Endometrial microvascular endothelial cells (primary cell): ENCODE results near the gene MR1. TPM values are rescaled to one million over a fixed set of nuclear protein-coding genes. Genes with fewer than 3 reads are reported as not detected.

Source experiments
- in situ Hi-C: cut with HindIII; loops from 2 replicates; pipeline ENCODE4 v1.10.0; 2017; ENCODE audit warnings: low sequenced_read_pairs, low pct_unique_long_range_greater_than_20kb; ENCODE audit errors: inconsistent ontology term
- total RNA-seq: library from RNA; depleted of rRNA; stranded (reverse); fragments of >200 nt; gene quantifications from one replicate; pipeline ENCODE4 v1.2.3, GENCODE V29; 2015; ENCODE audit errors: inconsistent ontology term

MR1 gene
- total RNA-seq, 1 donor from 2014 or later = 13.8 TPM

DNA sequence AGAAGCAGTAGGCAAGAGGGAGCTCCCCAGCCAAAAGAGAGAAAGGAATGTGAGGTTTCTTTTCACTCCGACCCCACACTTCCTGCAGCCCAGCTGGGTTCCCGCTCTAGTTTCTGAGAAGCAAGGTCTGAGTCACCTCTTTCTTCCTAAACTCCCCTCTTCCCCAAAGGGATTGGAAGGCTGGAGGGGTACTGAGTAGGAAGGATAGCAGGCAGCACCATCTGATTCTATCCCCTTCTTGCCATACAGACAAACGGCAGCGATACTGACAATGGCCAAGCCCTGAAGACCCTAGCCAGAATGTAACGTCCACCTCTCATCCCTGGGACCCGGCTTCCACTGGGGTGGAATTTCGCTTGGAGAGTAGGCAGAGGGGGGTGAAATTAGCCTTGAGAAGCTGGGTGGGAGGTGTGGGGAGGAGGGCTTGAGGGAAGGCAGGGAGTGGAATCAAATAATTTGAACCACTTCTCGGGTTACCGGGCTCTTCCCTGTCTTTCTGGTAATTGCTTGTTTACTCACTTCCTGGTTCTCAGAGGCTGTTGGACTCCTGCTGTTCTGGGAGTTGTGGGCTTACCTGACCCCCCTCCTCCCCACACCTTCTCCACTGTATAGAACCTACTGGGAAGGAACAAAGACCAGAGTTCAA lies 67.9 kb downstream of the MR1 start:
- in situ Hi-C loops = no loop called here

DNA sequence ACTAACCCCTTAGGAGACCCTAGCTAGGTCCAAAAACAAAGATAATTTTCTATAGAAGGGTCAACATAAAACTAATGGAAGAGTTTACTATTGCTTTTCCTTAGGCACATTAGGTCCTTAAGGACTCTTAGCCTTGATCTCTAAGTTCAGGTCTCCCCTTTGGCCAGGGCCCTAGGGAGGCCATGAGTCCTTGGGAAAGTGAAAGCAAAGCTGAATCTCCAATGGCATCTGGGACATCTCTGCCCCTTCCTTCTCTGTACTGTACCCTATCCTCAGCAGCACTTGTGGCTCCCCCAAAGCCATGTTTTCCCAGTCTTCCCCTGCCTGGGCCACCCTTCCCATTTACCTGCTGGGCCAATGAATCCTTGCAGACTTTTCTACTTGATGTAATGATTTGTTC lies 69.1 kb downstream of the MR1 start:
- in situ Hi-C loops = no loop called here

DNA sequence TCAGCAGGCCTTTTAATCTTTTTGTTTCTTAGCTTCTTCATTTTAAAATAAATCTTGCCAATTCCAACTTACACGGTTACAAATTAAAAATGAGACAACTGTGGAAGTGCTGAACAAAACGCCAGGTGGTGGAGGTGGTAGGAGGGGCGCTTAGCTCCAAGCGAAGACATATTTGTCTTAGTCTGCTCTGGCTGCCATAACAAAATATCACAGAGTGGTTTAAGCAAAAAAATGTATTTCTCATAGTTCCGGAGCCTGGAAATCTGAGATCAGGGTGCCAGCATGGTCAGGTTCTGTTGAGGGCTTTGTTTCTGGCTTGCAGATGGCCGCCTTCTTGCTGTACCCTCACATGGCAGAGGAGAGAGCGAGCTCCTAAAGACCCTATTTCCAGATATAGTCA lies 69.6 kb downstream of the MR1 start:
- in situ Hi-C loops = no loop called here

- in situ Hi-C loops = no loop called here
Observed at GRCh38 chr1:181104042-181104789, 70.4 kb downstream of the MR1 start.

DNA sequence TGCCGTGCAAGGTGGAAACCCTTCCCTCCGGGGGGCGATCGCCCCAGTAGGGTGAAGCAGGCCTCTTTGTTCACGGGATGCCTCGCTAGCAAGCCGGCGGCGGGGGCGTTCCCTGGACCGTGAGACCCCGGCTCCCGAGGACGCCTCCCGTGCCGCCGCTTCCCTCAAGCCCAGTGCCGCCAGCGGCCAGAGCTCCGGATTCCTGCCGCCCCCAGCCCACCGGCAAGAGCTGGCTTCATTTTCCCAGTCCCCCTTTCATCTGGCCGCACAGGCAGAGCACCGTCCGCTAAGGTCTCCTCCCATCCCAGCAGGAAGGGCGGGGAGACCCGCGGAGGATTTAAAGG lies 71.0 kb downstream of the MR1 start:
- in situ Hi-C loops = no loop called here

- in situ Hi-C loops = no loop called here
Observed at GRCh38 chr1:181105134-181106021, 71.6 kb downstream of the MR1 start.

GRCh38 chr1:181106022-181106312 lies 72.2 kb downstream of the MR1 start:
- in situ Hi-C loops = no loop called here

- in situ Hi-C loops = no loop called here
Observed at GRCh38 chr1:181106479-181106878, 72.7 kb downstream of the MR1 start.

DNA sequence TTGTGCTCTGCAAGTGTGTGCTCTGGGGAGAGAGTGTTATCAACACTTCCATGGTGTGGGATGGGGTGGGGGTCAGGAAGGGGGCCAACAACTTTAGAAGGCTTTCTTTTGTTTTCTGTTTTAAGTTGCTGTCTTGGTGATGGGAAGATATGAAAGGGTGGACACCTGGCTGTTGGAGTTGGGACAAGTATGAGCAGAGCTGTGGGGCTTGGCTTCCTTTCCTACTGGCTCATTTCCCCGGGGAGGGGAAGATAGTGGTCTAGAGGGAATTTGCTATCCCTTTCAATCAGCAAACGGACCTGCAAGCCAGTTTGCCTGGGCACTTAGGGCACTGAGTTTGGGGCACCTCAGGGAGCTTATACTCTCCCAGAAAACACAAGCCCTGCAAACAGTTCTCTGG lies 73.9 kb downstream of the MR1 start:
- in situ Hi-C loops = no loop called here

DNA sequence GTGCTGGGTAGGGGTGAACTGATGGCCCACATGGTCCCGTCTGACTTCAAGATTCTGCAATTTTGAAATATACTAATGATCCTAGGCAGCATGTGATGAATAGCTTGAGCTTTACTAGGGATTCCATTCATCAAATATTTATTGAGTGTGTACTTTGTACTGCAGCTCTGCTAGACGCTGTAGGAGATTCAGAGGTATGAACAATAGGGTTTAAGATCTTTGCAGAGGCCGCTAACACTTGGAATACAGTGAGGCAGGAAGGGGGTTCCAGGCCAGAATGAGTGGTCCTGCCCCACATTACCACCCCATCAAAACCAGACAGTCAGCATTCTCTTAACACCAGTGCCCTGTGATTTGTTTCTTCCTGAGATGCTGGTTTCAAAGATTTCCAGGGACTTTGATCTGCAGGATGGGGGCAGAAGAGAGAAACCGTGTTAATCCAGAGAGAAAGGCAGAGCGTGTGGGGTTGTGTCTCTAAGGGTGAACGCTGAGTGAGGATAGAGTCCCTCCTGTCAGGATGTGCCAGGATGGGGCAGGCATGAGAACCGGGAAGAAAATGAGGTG lies 74.6 kb downstream of the MR1 start:
- in situ Hi-C loops = no loop called here

GRCh38 chr1:181110013-181110412 lies 76.2 kb downstream of the MR1 start:
- in situ Hi-C loops = no loop called here

Other genes starting within 250 kb of the MR1 start
- 11.2 TPM for gene KIAA1614, start 121.1 kb upstream of the MR1 start, total RNA-seq
- 27.9 TPM for gene STX6, start 11.1 kb upstream of the MR1 start, total RNA-seq
- gene IER5, start 54.7 kb downstream of the MR1 start, total RNA-seq = 19.7 TPM